HepG2 (cell line): ENCODE data around the gene ZFYVE21.

ENCODE experiments used
- CTCF ChIP-seq: sonication (generic); formaldehyde crosslinking; IDR thresholded peaks from 2 replicates; pipeline ENCODE4 v1.5.0; 2020; ENCODE audit warnings: mild to moderate bottlenecking, missing genetic modification reagents, moderate library complexity
- KLF16 ChIP-seq, 2 experiments: sonication (generic) in 1 of 2; formaldehyde crosslinking in 1 of 2; IDR thresholded peaks; 2 replicates each; pipeline versions ENCODE4 v1.6.1 to v1.8.0; 2016 to 2023; ENCODE audit warnings: missing genetic modification reagents in 2 of 2, missing compliant biosample characterization in 1 of 2
- SRSF9 ChIP-seq: fragments of 200-400 bp; formaldehyde crosslinking; IDR thresholded peaks from 2 replicates; pipeline ENCODE4 v1.6.1; 2018; ENCODE audit warnings: borderline replicate concordance, mild to moderate bottlenecking, low read depth, low read length; ENCODE audit not compliant: insufficient read depth, poor library complexity, severe bottlenecking
- SUZ12 ChIP-seq: fragments of 150-350 bp; IDR thresholded peaks from 2 replicates; pipeline ENCODE4 v1.6.1; 2014; ENCODE audit warnings: low read depth, low read length
- ZFP36 ChIP-seq: fragments of 150-350 bp; IDR thresholded peaks from 2 replicates; pipeline ENCODE4 v1.6.1; 2018; ENCODE audit warnings: borderline replicate concordance, low read length, low read depth; ENCODE audit not compliant: partially characterized antibody

GRCh38 chr14:103716091-103716801 is 636 bp downstream of the ZFYVE21 start:
- TF ChIP-seq SRSF9 = no peak
- TF ChIP-seq CTCF (CRISPR knock-in tag) = no peak
- no peak for TF ChIP-seq SUZ12
- TF ChIP-seq KLF16 (CRISPR knock-in tag; IDR thresholded peaks at IDR 0.05) = no peak
- no peak for TF ChIP-seq ZFP36
